Upper lobe of left lung (tissue), 6 donors: ENCODE data around the gene MEGF8. TPM values are rescaled to one million over a fixed set of nuclear protein-coding genes. Genes with fewer than 3 reads are reported as not detected.

Experiments used
- ATAC-seq, 2 donors: fragments of 200-7000 bp; cut with Tn5 transposase; one replicate each; pipeline ENCODE4 v1.9.1; 2022; ENCODE audit warnings: mild to moderate bottlenecking in 2 of 2, moderate library complexity in 2 of 2; ENCODE audit not compliant: low FRiP score in 2 of 2
- DNase-seq, 2 donors: peaks; one replicate each; pipeline ENCODE4 v3.0.0-alpha.2; 2019 to 2020
- H3K27ac ChIP-seq, 4 donors: fragments of 200-600 bp; sonication (generic); one replicate each; pipeline ENCODE4 v1.5.1; 2016 to 2019
- H3K27me3 ChIP-seq, 4 donors: fragments of 200-600 bp; sonication (generic); one replicate each; pipeline ENCODE4 v1.5.1; 2017 to 2019
- H3K36me3 ChIP-seq, 4 donors: fragments of 200-600 bp; sonication (generic); one replicate each; pipeline ENCODE4 v1.5.1; 2016 to 2019
- H3K4me1 ChIP-seq, 4 donors: fragments of 200-600 bp; sonication (generic); one replicate each; pipeline ENCODE4 v1.5.1; 2018 to 2019
- H3K4me3 ChIP-seq, 4 donors: fragments of 200-600 bp; sonication (generic); one replicate each; pipeline ENCODE4 v1.5.1; 2017 to 2019; ENCODE audit warnings: mild to moderate bottlenecking in 2 of 4, moderate library complexity in 1 of 4
- H3K9me3 ChIP-seq, 4 donors: fragments of 200-600 bp; sonication (generic); one replicate each; pipeline ENCODE4 v1.5.1; 2018 to 2019
- CTCF ChIP-seq, 6 experiments: fragments of 450-650 bp in 4 of 6; fragments of 200-600 bp in 2 of 6; sonication (generic) in 2 of 6; IDR thresholded peaks; one replicate each; pipeline ENCODE4 v1.5.1; 2016 to 2019; ENCODE audit warnings: antibody characterized with exemption in 6 of 6
- EP300 ChIP-seq, 4 donors: sonication (generic); formaldehyde crosslinking; IDR thresholded peaks; one replicate each; pipeline ENCODE4 v1.5.1; 2017; ENCODE audit warnings: antibody characterized with exemption in 4 of 4, control low read depth in 2 of 4
- POLR2A ChIP-seq, 4 donors: fragments of 450-650 bp; IDR thresholded peaks; one replicate each; pipeline ENCODE4 v1.5.1; 2016 to 2017; ENCODE audit warnings: antibody characterized with exemption in 4 of 4, mild to moderate bottlenecking in 2 of 4
- POLR2AphosphoS5 ChIP-seq, 2 donors: sonication (generic); formaldehyde crosslinking; IDR thresholded peaks; one replicate each; pipeline ENCODE4 v1.5.1; 2017; ENCODE audit warnings: antibody characterized with exemption in 2 of 2
- WGBS, 2 donors: methylation state at CpG; one replicate each; pipeline ENCODE4 v1.1.5; 2017 to 2018; 5-methylcytosine and 5-hydroxymethylcytosine counted together
- total RNA-seq, 6 donors: library from RNA; depleted of rRNA in 4 of 6; stranded (reverse); fragments of >200 nt in 4 of 6; gene quantifications; one replicate each; pipeline versions ENCODE4 v1.1.0 to v1.2.1, GENCODE V29; 2016 to 2021
- donor health status: DM: no; HTN: no; CAD: no; lungs with moderate emphysema.
- donor health status: DM: no; HTN: yes; CAD: no; lungs with severe emphysema.

Gene MEGF8
- total RNA-seq, 6 donors from 2014 or later, result 13.7 to 30.7 (median 17.8) TPM

- TF ChIP-seq CTCF (IDR thresholded peaks at IDR 0.05) (no peak), POLR2AphosphoS5 (IDR thresholded peaks at IDR 0.05) (no peak), POLR2A (IDR thresholded peaks at IDR 0.05) (no peak)
- ATAC-seq (no peak), DNase-seq (no peak)
- H3K27ac ChIP-seq, result no peak overlapping the region
- H3K27me3 ChIP-seq, result no peaks in the 10 kb centered on the region
- no peak overlapping the region for H3K4me3 ChIP-seq
- H3K4me1 ChIP-seq, result peaks cover 0 to 4% (median 0%) of the 10 kb centered on the region in 4 donors
- whole genome bisulfite sequencing, 2 donors, result 72 to 86% methylated on average over 1 of the region's 1 CpG
- peaks cover 0 to 3% (median 0%) of the 10 kb centered on the region in 4 donors for H3K9me3 ChIP-seq
- peaks cover 0 to 37% (median 12%) of the 10 kb centered on the region in 4 donors for H3K36me3 ChIP-seq
These were observed 41.2 kb downstream of the MEGF8 start for GRCh38 chr19:42366673-42367072.

- ATAC-seq (no peak), DNase-seq (no peak)
- H3K4me1 ChIP-seq, result peaks cover 0 to 4% (median 0%) of the 10 kb centered on the region in 4 donors
- no peak for TF ChIP-seq POLR2A (IDR thresholded peaks at IDR 0.05)
- no peak for TF ChIP-seq EP300 (IDR thresholded peaks at IDR 0.05)
- no peak for TF ChIP-seq CTCF (IDR thresholded peaks at IDR 0.05)
- no peak for TF ChIP-seq POLR2AphosphoS5 (IDR thresholded peaks at IDR 0.05)
- H3K27me3 ChIP-seq, result no peaks in the 10 kb centered on the region
- no peak overlapping the region for H3K4me3 ChIP-seq
- H3K27ac ChIP-seq, result no peak overlapping the region
- peaks cover 0 to 3% (median 0%) of the 10 kb centered on the region in 4 donors for H3K9me3 ChIP-seq
- 93 to 94% methylated on average over 4 of the region's 4 CpGs for WGBS, 2 donors
- peaks cover 0 to 35% (median 8%) of the 10 kb centered on the region in 4 donors for H3K36me3 ChIP-seq
These were observed 42.5 kb downstream of the MEGF8 start for GRCh38 chr19:42367929-42368328.

GRCh38 chr19:42368360-42368759, 42.9 kb downstream of the MEGF8 start:
- Histone ChIP-seq H3K9me3 (peaks cover 0 to 3% (median 0%) of the 10 kb centered on the region in 4 donors), H3K36me3 (peaks cover 0 to 35% (median 6%) of the 10 kb centered on the region in 4 donors), H3K27me3 (no peaks in the 10 kb centered on the region), H3K4me1 (peaks cover 0 to 4% (median 0%) of the 10 kb centered on the region in 4 donors), H3K4me3 (no peak overlapping the region), H3K27ac (no peak overlapping the region)
- no peak for TF ChIP-seq EP300 (IDR thresholded peaks at IDR 0.05)
- TF ChIP-seq CTCF (IDR thresholded peaks at IDR 0.05), result no peak
- no peak for TF ChIP-seq POLR2AphosphoS5 (IDR thresholded peaks at IDR 0.05)
- TF ChIP-seq POLR2A (IDR thresholded peaks at IDR 0.05), result no peak
- peak in 1 of 2 donors; percentile 67 for DNase-seq
- 90 to 98% methylated on average over 2 to 10 of the region's 11 CpGs for WGBS, 2 donors
- no peak for ATAC-seq

- peaks cover 0 to 31% (median 6%) of the 10 kb centered on the region in 4 donors for H3K36me3 ChIP-seq
- peaks cover 0 to 2% (median 0%) of the 10 kb centered on the region in 4 donors for H3K9me3 ChIP-seq
- peak in 1 of 2 donors; percentile 74 for DNase-seq
- no peak overlapping the region for H3K4me3 ChIP-seq
- no peaks in the 10 kb centered on the region for H3K27me3 ChIP-seq
- TF ChIP-seq EP300 (IDR thresholded peaks at IDR 0.05) (no peak), POLR2AphosphoS5 (IDR thresholded peaks at IDR 0.05) (no peak), CTCF (IDR thresholded peaks at IDR 0.05) (no peak), POLR2A (IDR thresholded peaks at IDR 0.05) (no peak)
- no peak for ATAC-seq
- 88 to 93% methylated on average over 15 of the region's 15 CpGs for whole genome bisulfite sequencing, 2 donors
- peaks cover 0 to 4% (median 0%) of the 10 kb centered on the region in 4 donors for H3K4me1 ChIP-seq
- no peak overlapping the region for H3K27ac ChIP-seq
These were observed 43.3 kb downstream of the MEGF8 start for GRCh38 chr19:42368765-42369164.
